Measurements from ENCODE around the gene KCNF1.

KCNF1 gene

GRCh38 chr2:10913501-10914271 lies 2.0 kb downstream of the KCNF1 start:
- no CpG with 5 or more reads among the region's 38 CpGs for WGBS (ENCODE audit: extremely low coverage, insufficient coverage, insufficient read length)
- peaks cover 6 to 8% of the 10 kb centered on the region in 2 experiments for H3K4me1 ChIP-seq (ENCODE audit: control insufficient read depth in 1 of 2, insufficient read depth in 2 of 2, low read length in 2 of 2)
- H2BK120ac ChIP-seq (ENCODE audit: insufficient read depth, low read length, poor library complexity), result no peak overlapping the region
- no peak overlapping the region for H3K4ac ChIP-seq (ENCODE audit: low read depth, low read length)
- H3K4me3 ChIP-seq (ENCODE audit: low read depth, low read length), result peak overlapping the region; percentile 38
- no peak overlapping the region for H3K23ac ChIP-seq (ENCODE audit: low read length)
- H3K18ac ChIP-seq (ENCODE audit: low read length), result no peak overlapping the region
- no peak overlapping the region for H4K8ac ChIP-seq (ENCODE audit: low read depth, low read length)
- H4K12ac ChIP-seq (ENCODE audit: low read depth, low read length), result no peak overlapping the region
- DNase-seq, result no peak
- no peak overlapping the region for H4K91ac ChIP-seq (ENCODE audit: low read depth, low read length)
- H3K27ac ChIP-seq (ENCODE audit: low read depth, low read length), result no peak overlapping the region
- no peak overlapping the region for H3K14ac ChIP-seq (ENCODE audit: low read length)
- peaks cover 23% of the 10 kb centered on the region for H3K27me3 ChIP-seq (ENCODE audit: insufficient read depth, low read length)
- H2AK5ac ChIP-seq (ENCODE audit: low read length), result no peak overlapping the region
- no peak overlapping the region for H2AFZ ChIP-seq (ENCODE audit: insufficient read depth, low read length, poor library complexity)
- H3K9me3 ChIP-seq (ENCODE audit: insufficient read depth, low read depth, low read length), result peaks cover 14% of the 10 kb centered on the region
- no peaks in the 10 kb centered on the region for H3K36me3 ChIP-seq (ENCODE audit: control insufficient read depth in 1 of 2, insufficient read depth in 2 of 2, low read length in 2 of 2)
- no peak overlapping the region for H2BK12ac ChIP-seq (ENCODE audit: low read length)
- H3K4me2 ChIP-seq (ENCODE audit: low read length), result no peak overlapping the region
- no peaks in the 10 kb centered on the region for H3K79me2 ChIP-seq (ENCODE audit: control insufficient read depth, insufficient read depth, low read length, poor library complexity)
- H3K79me1 ChIP-seq (ENCODE audit: low read length), result peaks cover 2% of the 10 kb centered on the region
- H2BK5ac ChIP-seq (ENCODE audit: low read depth, low read length, poor library complexity), result no peak overlapping the region
- no peak overlapping the region for H3K9ac ChIP-seq (ENCODE audit: low read length)

- Histone ChIP-seq H3K4me2 (ENCODE audit: low read length) (no peak overlapping the region), H3K4me3 (ENCODE audit: low read depth, low read length) (no peak overlapping the region), H2AK5ac (ENCODE audit: low read length) (no peak overlapping the region), H4K91ac (ENCODE audit: low read depth, low read length) (no peak overlapping the region), H3K27ac (ENCODE audit: low read depth, low read length) (no peak overlapping the region), H3K4me1 (ENCODE audit: control insufficient read depth in 1 of 2, insufficient read depth in 2 of 2, low read length in 2 of 2) (peaks cover 6 to 8% of the 10 kb centered on the region in 2 experiments), H3K14ac (ENCODE audit: low read length) (no peak overlapping the region), H3K9ac (ENCODE audit: low read length) (no peak overlapping the region), H2BK120ac (ENCODE audit: insufficient read depth, low read length, poor library complexity) (no peak overlapping the region), H2AFZ (ENCODE audit: insufficient read depth, low read length, poor library complexity) (no peak overlapping the region), H3K79me1 (ENCODE audit: low read length) (peaks cover 2% of the 10 kb centered on the region), H2BK5ac (ENCODE audit: low read depth, low read length, poor library complexity) (no peak overlapping the region), H3K9me3 (ENCODE audit: insufficient read depth, low read depth, low read length) (peaks cover 14% of the 10 kb centered on the region), H3K79me2 (ENCODE audit: control insufficient read depth, insufficient read depth, low read length, poor library complexity) (no peaks in the 10 kb centered on the region), H3K36me3 (ENCODE audit: control insufficient read depth in 1 of 2, insufficient read depth in 2 of 2, low read length in 2 of 2) (no peaks in the 10 kb centered on the region), H3K18ac (ENCODE audit: low read length) (no peak overlapping the region), H3K23ac (ENCODE audit: low read length) (no peak overlapping the region), H4K12ac (ENCODE audit: low read depth, low read length) (no peak overlapping the region), H3K4ac (ENCODE audit: low read depth, low read length) (no peak overlapping the region), H3K27me3 (ENCODE audit: insufficient read depth, low read length) (peaks cover 23% of the 10 kb centered on the region), H2BK12ac (ENCODE audit: low read length) (no peak overlapping the region), H4K8ac (ENCODE audit: low read depth, low read length) (no peak overlapping the region)
- DNase-seq, result peak in 1 of 2 donors; percentile 4
- WGBS (ENCODE audit: extremely low coverage, insufficient coverage, insufficient read length), result no CpG with 5 or more reads among the region's 7 CpGs
These were observed 2.5 kb downstream of the KCNF1 start for GRCh38 chr2:10914272-10914693.

- H3K27me3 ChIP-seq (ENCODE audit: insufficient read depth, low read length), result peaks cover 23% of the 10 kb centered on the region
- H4K91ac ChIP-seq (ENCODE audit: low read depth, low read length), result no peak overlapping the region
- H3K14ac ChIP-seq (ENCODE audit: low read length), result no peak overlapping the region
- no peak overlapping the region for H2AK5ac ChIP-seq (ENCODE audit: low read length)
- no peak overlapping the region for H3K4me2 ChIP-seq (ENCODE audit: low read length)
- H4K12ac ChIP-seq (ENCODE audit: low read depth, low read length), result no peak overlapping the region
- no peak for DNase-seq
- no peak overlapping the region for H3K4ac ChIP-seq (ENCODE audit: low read depth, low read length)
- peaks cover 6 to 8% of the 10 kb centered on the region in 2 experiments for H3K4me1 ChIP-seq (ENCODE audit: control insufficient read depth in 1 of 2, insufficient read depth in 2 of 2, low read length in 2 of 2)
- no peak overlapping the region for H4K8ac ChIP-seq (ENCODE audit: low read depth, low read length)
- H2AFZ ChIP-seq (ENCODE audit: insufficient read depth, low read length, poor library complexity), result no peak overlapping the region
- no peak overlapping the region for H2BK5ac ChIP-seq (ENCODE audit: low read depth, low read length, poor library complexity)
- H3K18ac ChIP-seq (ENCODE audit: low read length), result no peak overlapping the region
- no peaks in the 10 kb centered on the region for H3K36me3 ChIP-seq (ENCODE audit: control insufficient read depth in 1 of 2, insufficient read depth in 2 of 2, low read length in 2 of 2)
- H3K79me1 ChIP-seq (ENCODE audit: low read length), result peaks cover 2% of the 10 kb centered on the region
- no peak overlapping the region for H3K4me3 ChIP-seq (ENCODE audit: low read depth, low read length)
- no CpG with 5 or more reads among the region's 7 CpGs for WGBS (ENCODE audit: extremely low coverage, insufficient coverage, insufficient read length)
- H3K9me3 ChIP-seq (ENCODE audit: insufficient read depth, low read depth, low read length), result peaks cover 14% of the 10 kb centered on the region
- no peak overlapping the region for H2BK120ac ChIP-seq (ENCODE audit: insufficient read depth, low read length, poor library complexity)
- H2BK12ac ChIP-seq (ENCODE audit: low read length), result no peak overlapping the region
- H3K79me2 ChIP-seq (ENCODE audit: control insufficient read depth, insufficient read depth, low read length, poor library complexity), result no peaks in the 10 kb centered on the region
- H3K23ac ChIP-seq (ENCODE audit: low read length), result no peak overlapping the region
- H3K9ac ChIP-seq (ENCODE audit: low read length), result no peak overlapping the region
- no peak overlapping the region for H3K27ac ChIP-seq (ENCODE audit: low read depth, low read length)
These were observed 3.5 kb downstream of the KCNF1 start for GRCh38 chr2:10915236-10915635.

GRCh38 chr2:10915731-10916276 lies 4.1 kb downstream of the KCNF1 start:
- Histone ChIP-seq H3K18ac (ENCODE audit: low read length) (no peak overlapping the region), H2AFZ (ENCODE audit: insufficient read depth, low read length, poor library complexity) (no peak overlapping the region)
- WGBS (ENCODE audit: extremely low coverage, insufficient coverage, insufficient read length), result no CpG with 5 or more reads among the region's 10 CpGs

More at GRCh38 chr2:10915731-10916276, 4.1 kb downstream of the KCNF1 start:
- H2BK120ac ChIP-seq (ENCODE audit: insufficient read depth, low read length, poor library complexity), result no peak overlapping the region
- no peak overlapping the region for H3K27ac ChIP-seq (ENCODE audit: low read depth, low read length)
- no peak overlapping the region for H2AK5ac ChIP-seq (ENCODE audit: low read length)
- no peak overlapping the region for H3K14ac ChIP-seq (ENCODE audit: low read length)
- H3K79me2 ChIP-seq (ENCODE audit: control insufficient read depth, insufficient read depth, low read length, poor library complexity), result no peaks in the 10 kb centered on the region
- H2BK5ac ChIP-seq (ENCODE audit: low read depth, low read length, poor library complexity), result no peak overlapping the region
- H4K8ac ChIP-seq (ENCODE audit: low read depth, low read length), result no peak overlapping the region
- peaks cover 6 to 8% of the 10 kb centered on the region in 2 experiments for H3K4me1 ChIP-seq (ENCODE audit: control insufficient read depth in 1 of 2, insufficient read depth in 2 of 2, low read length in 2 of 2)
- H3K9ac ChIP-seq (ENCODE audit: low read length), result no peak overlapping the region
- peaks cover 14% of the 10 kb centered on the region for H3K9me3 ChIP-seq (ENCODE audit: insufficient read depth, low read depth, low read length)
- no peaks in the 10 kb centered on the region for H3K36me3 ChIP-seq (ENCODE audit: control insufficient read depth in 1 of 2, insufficient read depth in 2 of 2, low read length in 2 of 2)
- no peak overlapping the region for H4K91ac ChIP-seq (ENCODE audit: low read depth, low read length)
- H3K23ac ChIP-seq (ENCODE audit: low read length), result no peak overlapping the region
- H3K4me3 ChIP-seq (ENCODE audit: low read depth, low read length), result no peak overlapping the region
- peaks cover 2% of the 10 kb centered on the region for H3K79me1 ChIP-seq (ENCODE audit: low read length)
- DNase-seq, result no peak
- H4K12ac ChIP-seq (ENCODE audit: low read depth, low read length), result no peak overlapping the region
- peaks cover 23% of the 10 kb centered on the region for H3K27me3 ChIP-seq (ENCODE audit: insufficient read depth, low read length)
- H2BK12ac ChIP-seq (ENCODE audit: low read length), result no peak overlapping the region
- H3K4me2 ChIP-seq (ENCODE audit: low read length), result no peak overlapping the region
- no peak overlapping the region for H3K4ac ChIP-seq (ENCODE audit: low read depth, low read length)

Data from trophoblast cell (in vitro differentiated cells and primary cell).